ENCODE results near the gene BCL6.

Gene BCL6

DNA sequence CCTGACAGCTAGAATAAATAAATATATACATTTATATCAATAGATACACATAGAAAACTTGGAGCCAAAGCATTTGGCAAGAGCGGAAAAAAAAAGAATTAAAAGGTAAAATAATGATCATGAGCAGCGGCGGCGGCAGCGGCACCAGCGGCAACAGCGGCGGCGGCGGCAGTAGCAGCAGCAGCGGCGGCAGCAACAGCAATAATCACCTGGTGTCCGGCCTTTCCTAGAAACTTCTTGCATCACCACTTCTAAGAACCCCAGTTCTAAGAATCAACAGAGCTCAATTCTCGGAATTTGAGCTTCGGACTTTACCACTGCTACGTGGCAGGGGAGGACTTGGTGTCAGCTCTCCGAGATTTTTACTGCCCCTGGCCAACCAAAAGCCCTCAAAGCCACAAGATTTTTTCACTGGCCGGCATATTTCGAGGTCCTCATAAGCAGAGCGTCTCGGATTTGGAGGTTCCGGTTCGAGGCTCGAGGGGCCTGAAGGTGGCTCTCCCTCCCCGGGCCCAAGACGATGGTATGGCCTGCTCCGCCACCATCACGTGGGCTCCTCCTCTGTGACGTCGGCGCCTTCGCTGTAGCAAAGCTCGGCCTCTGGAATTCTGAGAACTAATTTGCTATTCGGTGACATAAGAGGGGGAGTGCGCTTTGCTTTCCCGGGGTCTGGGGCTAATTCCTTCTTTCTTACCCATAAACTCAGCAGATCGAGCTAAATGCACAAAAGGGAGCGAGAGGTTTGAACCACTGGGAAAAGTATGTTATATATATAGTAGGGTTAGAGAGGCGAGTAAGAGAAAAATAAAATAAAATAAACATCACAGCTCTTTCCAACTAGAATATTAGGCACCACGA, at the start of gene BCL6:
TSS of gene BCL6 (minus strand) at position 268 of the 858 bp plus-strand sequence. CDS start 11,775 bp downstream, outside the sequence.
- DNase-seq: peak; percentile 91

DNA sequence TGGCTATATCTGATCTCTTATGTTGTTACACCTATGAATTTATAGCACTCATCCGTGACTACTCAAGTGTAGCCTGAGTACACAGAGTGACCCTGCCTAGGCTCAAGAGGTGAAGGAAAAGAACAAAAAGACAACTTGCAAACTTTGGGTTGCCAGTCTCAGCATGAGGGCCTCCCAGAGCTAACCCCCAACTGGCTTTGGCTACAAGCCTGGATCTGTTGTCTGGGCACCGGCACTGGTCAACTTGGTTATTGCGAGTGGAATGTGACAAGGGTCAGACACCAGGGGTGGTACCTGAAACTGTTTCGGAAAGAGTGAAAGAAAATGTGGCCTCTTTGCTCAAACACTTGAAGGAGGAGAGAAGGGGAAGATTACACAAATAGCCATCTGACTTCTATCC, 49.5 kb upstream of the BCL6 start:
- DNase-seq: no peak

DNA sequence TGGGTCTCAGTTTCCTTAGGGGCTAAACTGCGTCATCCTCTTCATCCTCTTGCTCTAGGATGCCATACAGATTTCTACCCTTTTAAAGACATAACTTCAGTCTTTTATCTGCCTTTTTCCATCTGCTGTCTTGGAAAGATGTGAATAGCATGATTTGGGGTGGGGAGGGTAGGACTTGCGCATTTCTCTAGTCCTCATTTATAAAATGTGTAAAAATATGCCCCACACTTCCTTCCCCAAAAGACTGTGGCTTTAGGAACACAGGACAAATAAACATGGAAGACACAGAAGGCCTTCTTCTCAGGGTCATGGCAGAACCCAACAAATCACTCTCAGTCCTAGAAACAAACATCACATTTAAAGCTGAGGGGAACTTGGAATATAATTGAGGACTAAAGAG, 48.4 kb upstream of the BCL6 start:
- no peak for DNase-seq

DNA sequence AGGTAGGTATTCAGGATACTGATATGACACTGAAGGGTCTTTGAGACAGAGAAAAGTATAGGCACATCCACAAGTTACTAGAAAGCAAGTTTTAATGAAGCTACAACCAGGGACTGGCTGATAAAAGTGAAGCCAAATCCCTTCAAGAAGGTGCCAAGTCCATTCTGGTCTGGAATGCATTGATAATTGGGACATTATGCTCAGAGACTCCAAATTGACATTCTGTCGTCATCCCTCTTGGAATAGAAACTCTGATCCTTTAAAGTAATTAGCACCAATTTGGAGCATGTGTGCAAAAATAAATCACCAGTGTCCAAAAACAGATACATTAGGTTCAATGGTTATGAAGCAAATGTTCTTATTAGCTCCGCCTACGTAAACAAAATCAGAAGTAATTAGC, 47.3 kb upstream of the BCL6 start:
- DNase-seq: no peak

DNA sequence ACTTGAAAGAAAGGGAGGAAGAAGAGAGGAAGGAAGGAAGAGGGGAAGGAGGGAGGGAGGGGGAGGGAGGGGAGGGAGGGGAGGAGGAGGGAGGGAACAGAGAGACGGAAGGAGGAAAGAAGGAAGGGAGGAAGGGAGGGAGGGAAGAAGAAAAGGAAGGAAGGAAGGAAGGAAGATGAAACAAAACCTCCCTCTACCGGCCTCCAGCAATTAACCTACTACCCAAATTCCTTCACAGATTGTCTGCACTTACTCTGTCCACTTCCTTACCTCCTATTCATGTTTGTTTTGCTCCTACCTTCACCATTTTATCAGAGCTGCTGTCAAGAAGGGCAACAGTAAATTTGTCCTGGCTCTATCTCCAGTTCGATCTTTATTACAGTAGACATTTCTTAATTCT, 44.6 kb upstream of the BCL6 start:
- no peak for DNase-seq

DNA sequence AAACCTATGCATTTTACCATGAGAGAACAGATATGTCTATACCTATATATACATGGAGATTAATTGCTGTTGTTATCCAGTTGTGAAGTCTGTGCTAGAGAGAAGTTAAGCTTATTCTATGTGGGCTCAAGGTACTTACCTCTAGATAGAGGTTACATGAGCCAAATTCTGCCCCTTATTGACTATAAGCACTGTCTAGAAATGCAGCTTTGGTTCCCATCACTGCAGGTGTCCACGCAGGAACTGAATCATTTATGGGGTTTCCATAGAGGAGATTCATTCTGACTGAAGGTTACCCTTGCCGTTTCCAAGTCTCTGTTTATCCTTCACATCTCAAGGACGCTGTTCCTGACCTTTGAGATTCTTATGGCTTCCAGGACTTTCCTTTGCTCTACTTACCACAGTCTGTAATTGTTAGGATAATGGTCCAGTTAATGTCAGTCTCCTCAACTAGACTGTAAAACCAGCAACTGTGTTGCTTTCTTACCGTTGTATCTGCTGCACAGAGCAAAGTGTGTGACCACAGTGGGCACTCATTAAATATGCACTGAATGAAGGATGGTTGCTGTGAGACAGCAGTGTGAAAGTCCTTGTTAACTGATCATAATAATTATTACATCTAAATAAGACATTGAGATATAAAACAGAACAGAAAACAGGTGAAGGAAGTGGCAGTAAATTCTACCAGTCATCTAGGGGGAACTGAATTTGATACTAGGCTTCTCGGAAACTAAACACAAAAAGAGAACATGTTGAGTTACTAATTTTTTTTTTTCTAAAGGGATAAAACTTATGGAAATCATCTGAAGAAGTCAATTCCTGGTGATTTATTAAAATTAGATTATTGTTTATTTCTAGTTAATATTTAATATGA, 44.0 kb upstream of the BCL6 start:
- DNase-seq: no peak

DNA sequence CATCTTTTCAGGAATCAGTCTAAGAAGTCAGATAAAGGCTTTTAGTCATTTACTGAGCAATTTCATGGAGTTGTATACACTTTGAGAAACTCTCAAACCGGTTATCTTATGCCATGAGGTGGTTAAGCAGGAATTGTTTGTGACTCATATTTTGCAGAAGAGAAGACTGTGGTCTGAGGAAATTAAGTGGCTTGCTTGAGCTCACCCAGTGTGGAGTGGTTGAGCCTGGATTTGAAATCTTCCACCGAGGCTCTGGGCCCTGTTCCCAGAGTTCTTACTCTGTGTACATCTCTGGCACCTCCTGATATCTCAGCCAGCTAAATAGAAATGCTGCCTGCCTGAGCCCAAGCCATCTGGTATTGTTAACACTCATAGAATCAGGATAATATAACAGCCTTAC, 37.8 kb upstream of the BCL6 start:
- DNase-seq: no peak

DNA sequence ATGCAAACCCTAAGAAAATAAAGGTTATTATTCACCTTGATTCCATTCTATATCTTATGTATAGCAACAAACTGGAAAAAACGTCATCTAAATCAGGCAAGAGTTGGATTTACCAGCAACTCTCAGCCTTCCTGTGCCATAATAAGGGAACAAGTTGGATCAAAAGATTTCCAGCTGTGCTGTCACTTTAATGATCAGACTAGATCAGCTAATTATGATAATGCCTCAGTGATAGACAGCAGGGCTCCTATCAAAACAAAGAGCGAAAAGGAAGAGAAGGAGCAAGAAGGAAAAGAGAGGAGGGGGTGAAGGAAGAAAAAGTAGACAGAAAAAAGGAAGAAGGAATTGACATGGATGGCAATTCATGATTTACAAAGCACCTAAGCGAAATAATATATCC, 36.7 kb upstream of the BCL6 start:
- no peak for DNase-seq

DNA sequence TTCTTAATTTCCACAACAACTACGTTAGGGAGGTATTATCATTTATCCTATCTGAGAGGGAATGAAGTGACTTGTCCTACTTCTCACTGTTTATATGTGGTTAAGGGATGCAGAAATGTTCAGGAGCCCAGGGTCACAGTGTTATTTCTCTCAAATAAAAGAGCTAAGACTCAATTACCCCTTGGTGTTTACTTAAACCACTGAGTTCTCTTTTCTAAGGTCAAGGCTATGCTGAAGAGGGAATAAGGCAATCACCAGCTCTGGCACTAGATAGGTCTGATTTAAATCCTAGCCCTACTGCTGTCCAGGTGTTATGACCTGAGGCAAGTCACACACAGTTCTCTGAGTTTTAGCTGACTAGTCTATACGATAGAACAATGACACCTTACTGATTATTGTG, 35.7 kb upstream of the BCL6 start:
- DNase-seq: no peak

DNA sequence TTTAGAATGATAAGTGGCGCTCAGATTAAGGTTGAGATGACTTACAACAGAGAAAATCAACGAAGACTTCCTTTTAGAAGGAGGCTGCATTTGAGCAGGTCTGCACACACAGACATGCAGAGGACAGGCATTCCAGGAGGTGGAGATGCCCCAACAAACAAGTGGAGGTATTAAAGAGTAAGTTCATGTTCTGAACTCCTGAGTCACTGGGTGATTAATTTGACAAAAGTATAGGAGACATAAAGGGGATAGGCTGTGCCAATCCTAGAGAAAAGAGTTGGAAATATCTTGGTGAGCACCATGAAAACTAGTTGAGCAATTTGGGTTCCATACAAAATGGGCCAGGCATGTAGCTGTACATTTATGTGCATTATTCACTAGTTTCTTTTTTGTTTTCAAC, 33.5 kb upstream of the BCL6 start:
- no peak for DNase-seq

DNA sequence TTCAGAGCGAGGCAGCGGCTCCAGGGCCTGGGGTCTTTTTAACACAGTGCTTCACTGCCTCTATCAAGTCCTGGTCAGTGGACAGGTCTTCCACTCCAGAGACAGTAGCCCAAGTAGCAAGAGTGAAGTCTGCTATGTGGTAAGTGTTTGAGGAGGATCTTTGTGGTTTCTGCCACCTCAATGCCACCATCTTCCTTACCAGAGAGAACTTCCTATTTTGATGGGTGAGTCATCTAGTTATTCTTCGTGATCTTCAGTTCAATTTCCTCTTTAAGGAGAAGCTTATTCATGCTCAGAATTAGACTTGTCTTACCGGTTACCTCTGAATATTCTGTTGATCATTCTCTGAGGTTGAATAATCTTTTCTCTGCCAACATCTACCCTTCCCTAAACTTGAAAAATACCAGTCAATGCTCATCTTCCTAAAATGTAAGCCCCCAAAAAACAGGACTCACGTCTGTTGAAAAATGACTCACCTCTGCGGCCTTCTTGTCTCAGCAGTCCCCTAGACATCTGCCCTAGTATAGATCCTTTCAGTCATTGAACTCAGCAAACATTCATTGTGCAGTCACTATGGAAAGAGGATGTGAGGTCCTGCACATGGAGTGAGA, 32.2 kb upstream of the BCL6 start:
- DNase-seq: no peak

DNA sequence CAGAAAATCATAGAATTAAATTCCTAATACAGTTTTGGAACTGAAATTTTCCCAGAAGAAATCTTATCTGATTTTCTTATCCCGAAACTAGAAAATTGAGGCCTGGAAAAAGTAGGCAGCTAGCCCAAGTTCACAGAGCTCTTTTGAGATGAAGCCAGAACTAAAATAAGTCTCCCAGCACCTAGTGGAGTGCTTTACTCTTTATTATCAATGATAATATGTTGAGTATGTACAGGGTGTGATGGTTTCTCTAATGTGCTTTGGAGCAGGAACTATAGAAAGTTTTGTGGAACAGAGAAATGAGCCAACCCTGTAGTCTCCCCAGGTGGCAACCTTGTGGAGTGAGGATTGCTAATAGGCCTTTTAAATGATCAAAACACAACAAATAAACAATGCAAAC, 30.3 kb upstream of the BCL6 start:
- DNase-seq: no peak

DNA sequence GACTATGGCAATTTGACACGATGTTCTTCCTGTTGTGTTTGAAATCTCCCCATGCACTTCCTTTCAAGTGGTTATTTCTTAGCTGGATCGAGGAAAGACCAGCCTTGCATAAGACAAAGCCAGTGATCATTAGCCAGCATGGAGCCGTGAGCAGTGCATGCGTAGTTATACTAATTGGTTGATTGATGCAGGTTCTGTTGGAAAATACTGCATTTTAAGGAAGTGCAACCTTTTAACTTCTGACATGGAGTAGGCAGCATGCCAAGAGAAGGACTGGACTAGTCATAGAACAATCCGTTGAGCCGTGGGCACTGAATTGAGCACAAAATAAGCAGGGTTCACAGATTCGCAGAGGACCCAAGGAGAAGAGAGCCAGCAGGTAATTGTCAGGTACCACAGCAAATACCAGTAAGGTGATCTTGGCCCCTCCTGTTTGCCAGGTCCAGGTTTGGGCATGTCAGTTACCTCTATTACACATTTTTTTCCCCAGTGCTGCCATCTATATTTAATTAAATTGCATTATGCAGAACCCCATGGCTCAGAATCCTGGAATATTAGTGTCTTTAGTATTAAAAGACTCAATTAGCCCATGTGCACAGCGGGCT, 29.0 kb upstream of the BCL6 start:
- no peak for DNase-seq

DNA sequence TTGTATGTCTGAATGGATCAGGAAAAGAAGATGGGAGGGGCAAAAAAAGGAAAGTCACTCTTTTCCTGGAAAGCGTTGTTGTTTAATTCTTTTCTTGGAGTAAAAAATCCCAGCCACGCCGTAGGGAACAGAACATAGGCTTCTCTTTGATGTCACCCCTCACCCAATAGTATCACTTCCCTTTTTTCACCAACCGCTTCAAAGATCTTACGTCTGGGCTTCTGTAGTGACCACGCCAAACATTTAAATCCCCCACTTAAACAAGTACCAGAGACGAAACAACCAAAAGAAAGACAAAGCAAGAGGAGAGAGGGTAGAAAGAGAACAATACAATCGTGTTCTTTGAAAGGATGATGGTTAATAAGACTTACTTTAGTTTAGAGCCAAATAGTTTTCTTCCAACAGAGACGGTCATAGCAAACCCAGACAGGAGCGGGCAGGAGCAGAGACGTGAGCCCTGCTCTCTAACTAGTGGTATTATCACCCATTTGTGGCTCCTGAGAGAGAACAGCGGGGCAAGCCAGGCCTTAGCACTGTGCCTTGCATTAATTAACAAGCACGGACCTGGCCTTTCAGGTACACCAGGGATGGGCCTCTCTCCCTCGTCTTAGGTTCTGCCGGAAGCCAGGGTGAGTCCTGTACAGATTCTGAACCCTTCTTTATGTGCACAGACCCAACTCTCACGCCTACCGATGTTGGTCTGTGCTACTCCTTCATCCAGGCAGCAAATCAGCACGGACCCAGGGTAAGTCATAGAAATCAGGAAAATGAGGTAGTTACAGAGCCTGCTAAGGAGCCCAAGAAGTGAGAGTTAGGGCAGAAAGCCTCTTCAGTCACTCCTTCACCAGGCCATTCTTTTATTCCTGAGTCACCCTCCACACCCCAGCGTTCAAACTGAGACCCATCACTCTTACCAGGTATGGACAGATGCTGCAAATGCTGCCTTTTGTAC, 28.2 kb upstream of the BCL6 start:
- no peak for DNase-seq

DNA sequence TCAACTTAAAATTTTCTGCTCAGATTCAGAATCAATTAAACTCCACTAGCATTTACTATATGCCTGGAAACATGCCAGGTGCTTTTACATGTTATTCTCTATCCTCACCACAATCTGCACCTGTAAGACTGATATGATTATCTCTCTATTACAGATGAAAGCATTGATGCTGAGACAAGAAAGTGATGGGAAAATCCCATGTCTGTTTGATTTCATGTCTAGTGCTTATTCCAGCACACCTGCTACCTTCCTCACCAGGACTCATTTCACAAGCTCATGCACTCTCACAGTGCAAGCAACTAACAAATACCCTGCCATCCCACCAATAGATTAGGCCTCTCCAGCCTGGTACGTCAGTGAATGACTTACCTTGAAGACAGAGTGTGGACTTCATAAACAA, 25.0 kb upstream of the BCL6 start:
- DNase-seq: no peak

DNA sequence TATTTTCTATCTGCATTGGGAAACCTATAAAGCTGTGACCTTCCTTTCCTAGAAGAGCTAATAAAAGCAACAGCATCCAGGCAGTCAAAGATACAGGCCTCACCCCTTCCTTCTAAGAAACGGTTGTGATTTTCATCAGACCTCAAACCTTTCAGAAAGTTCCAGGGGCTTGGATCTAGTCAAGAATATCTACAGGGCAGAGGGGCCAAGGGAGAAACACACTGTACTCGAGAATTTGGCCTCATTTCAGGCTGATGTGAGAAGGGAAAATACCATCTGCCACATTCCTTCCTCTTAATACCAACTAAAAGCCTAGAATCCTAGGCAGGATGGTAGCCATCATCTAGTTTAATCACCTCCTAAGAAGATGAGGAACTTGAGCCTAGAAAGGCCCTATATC, 24.5 kb upstream of the BCL6 start:
- no peak for DNase-seq

DNA sequence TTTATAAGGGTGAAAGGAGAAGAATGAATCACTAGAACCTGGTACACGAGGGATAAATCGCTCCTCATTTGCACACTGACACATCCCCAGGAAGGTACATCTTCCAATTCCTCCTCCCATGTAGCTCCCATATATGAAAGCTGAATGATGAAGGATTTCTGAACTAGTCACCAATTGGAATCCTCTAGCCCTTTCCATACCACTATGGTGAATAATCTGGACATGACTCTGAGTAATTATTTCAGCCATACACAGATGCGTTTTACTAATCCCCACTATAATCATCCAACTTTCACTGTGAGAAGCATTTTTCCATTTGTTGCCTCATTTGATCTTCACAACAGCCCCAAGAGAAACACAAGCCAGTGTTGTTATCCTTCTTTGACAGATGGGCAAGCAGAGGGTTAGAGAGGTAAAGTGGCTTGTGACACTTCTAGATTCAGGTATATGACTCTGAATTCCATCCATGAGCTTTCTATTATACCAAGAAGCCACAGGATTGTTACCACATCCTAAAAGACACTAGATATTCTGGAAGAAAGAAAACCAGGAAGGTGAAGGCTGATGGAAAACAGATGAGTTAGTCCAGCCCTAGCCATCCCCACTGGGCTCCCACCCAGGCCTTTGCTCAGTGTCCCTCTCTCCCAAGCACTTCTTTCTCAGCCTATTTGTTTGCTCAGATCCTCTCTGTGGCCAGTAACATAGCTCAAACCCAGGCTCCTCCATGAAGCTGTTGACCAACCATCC, 22.2 kb upstream of the BCL6 start:
- no peak for DNase-seq

DNA sequence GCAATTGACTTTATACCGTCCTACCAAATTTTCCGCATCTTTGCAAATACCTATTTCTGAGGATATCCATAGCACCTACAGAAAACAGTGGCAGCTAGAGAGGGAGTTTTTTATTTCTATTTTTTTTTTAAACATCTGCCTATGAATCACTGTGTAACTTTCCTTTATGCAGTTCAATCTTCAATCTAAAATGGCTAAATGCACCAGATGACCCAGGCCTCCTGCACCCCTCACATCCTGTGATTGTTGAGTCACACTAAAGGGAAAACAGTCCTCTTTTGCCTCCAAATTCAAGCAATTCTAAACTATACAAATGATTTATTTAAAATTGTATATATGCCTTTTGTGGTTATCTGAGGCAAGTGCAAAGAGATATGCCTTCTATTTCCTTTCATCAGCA, 20.1 kb upstream of the BCL6 start:
- DNase-seq: no peak

DNA sequence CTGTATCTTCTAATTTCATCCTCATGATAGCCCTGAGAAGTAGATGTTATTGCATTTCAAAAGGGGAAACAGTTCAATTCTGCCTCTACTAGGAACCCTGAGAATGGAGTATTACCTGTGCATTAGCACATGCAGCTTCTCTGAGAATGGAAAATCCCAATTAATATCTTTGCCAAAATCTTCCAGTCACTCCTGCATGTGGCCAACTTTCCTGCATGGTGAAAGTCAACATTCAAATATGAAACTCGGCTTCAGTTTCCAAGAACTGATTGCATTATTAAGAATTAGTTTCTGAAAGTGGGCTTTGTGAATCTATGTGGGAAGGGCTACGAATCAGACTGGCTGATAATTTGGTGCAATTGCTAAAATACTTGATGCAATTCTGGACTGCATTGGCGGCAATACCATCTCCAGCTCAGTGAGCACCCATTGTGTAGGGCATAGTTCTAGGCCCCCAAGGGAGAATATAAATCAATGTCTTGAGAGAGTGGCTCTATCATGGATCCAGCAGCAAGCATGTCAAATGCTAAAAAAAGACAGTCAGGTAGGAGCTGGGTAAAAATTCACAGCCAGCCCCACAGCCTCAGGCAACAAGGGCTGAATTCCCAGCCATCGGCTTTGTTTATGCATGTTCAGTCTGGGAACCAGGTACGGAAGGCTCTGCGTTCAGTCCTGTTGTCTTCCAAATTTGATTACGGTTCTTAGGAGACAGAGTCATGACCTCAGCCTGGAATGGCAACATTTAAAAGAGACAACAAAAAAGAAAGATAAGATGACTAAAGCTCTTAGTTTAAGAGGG, 18.8 kb upstream of the BCL6 start:
- DNase-seq: no peak

DNA sequence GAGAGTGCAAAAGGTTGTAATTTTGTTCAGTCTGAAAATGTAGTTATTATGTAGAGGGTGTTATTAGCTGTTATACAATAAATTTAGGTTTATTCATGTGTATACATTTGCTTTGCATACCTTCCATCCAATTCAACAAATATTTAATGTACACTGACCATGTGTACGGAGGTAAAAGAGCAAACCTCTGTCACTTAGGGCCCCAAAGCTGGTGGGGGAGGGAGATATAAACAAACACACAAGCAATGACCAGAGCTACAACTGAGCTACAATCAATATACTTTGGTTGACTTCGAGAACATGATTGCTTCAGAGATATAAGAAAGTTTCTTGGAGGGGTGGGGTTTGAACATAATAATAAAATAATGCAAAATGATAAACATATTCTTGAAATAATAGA, 17.5 kb upstream of the BCL6 start:
- no peak for DNase-seq

DNA sequence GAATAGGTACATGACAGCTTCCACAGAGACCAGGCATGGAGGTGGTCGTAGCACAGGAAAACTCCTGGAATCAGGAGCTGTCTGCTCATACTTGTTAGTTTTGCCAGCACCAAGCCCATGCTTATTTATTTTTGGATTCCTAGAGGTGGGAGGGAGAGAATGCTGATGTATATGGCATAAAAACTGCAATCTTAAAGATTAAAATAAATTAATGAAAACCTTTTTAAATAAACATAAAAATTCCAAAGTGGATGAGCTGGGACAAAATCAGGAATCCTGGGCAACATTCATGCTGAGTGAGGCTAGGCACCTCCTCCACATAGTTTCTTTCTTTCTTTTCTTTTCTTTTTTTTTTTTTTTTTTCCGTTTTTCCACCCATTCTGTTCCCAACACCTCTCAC, 14.3 kb upstream of the BCL6 start:
- no peak for DNase-seq

Measured in SHP77 treated with DMSO at 0.1 percent for 48 hours (cell line).